ENCODE data around the gene RBM48.
"Not testable (repeated sequence)": the region's sequence is repeated elsewhere in the genome, so short reads cannot be mapped to it uniquely, and the experiment has no call there.

DNA sequence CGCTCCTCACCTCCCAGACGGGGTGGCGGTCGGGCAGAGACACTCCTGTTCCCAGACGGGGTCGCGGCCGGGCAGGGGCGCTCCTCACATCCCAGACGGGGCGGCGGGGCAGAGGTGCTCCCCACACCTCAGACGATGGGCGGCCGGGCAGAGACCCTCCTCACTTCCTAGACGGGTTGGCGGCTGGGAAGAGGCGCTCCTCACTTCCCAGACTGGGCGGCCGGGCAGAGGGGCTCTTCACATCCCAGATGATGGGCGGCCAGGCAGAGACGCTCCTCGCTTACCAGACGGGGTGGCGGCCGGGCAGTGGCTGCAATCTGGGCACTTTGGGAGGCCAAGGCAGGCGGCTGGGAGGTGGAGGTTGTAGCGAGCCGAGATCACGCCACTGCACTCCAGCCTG, 16.5 kb downstream of the RBM48 start:
- TF ChIP-seq, protein P1, sequence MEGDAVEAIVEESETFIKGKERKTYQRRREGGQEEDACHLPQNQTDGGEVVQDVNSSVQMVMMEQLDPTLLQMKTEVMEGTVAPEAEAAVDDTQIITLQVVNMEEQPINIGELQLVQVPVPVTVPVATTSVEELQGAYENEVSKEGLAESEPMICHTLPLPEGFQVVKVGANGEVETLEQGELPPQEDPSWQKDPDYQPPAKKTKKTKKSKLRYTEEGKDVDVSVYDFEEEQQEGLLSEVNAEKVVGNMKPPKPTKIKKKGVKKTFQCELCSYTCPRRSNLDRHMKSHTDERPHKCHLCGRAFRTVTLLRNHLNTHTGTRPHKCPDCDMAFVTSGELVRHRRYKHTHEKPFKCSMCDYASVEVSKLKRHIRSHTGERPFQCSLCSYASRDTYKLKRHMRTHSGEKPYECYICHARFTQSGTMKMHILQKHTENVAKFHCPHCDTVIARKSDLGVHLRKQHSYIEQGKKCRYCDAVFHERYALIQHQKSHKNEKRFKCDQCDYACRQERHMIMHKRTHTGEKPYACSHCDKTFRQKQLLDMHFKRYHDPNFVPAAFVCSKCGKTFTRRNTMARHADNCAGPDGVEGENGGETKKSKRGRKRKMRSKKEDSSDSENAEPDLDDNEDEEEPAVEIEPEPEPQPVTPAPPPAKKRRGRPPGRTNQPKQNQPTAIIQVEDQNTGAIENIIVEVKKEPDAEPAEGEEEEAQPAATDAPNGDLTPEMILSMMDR (conservative IDR thresholded peaks at IDR 0.05 in 1 of 2, IDR thresholded peaks at IDR 0.05 in 1 of 2; ENCODE audit: low read depth in 1 of 2, low read length in 2 of 2) = not testable (repeated sequence)
- not testable (repeated sequence) for TF ChIP-seq EZH2 (IDR thresholded peaks at IDR 0.05; ENCODE audit: low read length, missing control alignments)
